Measurements from ENCODE around the gene CD79A.
"Not testable (repeated sequence)": the region's sequence is repeated elsewhere in the genome, so short reads cannot be mapped to it uniquely, and the experiment has no call there.

CD79A gene

DNA sequence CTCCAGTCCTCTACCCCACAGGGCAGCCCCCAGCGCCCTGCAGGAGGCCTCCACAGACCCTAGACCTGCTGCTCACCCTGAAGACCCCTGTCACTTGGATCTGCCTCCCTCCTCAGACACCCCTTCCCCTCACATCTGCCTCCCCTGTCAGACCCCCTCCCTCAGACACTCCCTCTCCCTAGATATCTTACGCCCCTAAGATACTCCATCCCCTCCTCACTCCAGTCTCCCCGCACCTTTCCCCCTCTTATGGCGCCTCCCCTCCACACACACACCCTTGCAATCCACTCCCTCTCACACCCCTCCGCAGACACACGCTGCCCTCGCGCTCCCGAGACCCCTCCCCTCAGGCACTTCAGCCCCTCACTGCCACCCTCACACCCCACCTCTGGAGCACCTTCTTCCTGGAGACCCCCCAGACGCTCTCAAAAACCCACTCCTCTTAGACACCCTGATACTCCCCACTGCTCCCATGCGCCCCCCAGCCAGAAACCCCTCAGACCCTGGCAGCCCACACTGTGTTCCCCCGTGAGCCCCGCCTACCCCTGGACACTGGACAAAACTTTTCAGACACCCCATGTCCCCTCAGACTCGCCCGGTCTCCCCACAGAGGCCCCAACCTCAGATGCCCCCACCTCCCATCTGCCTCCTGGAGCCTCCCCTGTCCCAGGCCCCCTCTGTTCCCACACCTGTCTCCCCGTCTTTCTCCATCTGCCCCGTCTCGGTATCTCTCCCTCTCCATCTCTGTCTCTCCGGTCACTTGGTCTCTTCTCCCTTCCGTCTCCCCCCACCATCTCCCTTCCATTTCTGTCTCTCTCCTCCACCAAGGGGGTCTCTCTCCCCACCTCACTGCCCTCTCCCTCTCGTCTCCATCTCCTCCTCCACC lies 36.7 kb downstream of the CD79A start:
- peaks cover 2% of the 10 kb centered on the region for H3K27me3 ChIP-seq (replicated peaks; ENCODE audit: control insufficient read depth, insufficient read depth, low read length)
- no peak for TF ChIP-seq CTCF (IDR thresholded peaks at IDR 0.05; ENCODE audit: insufficient read depth, low read length, poor library complexity, severe bottlenecking)
- no peak overlapping the region for H3K4me3 ChIP-seq (replicated peaks; ENCODE audit: low read depth, low read length)
- DNase-seq (ENCODE audit: extremely low read depth, insufficient read length): no peak
- no peaks in the 10 kb centered on the region for H3K36me3 ChIP-seq (ENCODE audit: control insufficient read depth, insufficient read depth, low read length)

- H3K27me3 ChIP-seq (replicated peaks; ENCODE audit: control insufficient read depth, insufficient read depth, low read length): not testable (repeated sequence)
Measured at GRCh38 chr19:41914424-41914834, 37.4 kb downstream of the CD79A start.

DNA sequence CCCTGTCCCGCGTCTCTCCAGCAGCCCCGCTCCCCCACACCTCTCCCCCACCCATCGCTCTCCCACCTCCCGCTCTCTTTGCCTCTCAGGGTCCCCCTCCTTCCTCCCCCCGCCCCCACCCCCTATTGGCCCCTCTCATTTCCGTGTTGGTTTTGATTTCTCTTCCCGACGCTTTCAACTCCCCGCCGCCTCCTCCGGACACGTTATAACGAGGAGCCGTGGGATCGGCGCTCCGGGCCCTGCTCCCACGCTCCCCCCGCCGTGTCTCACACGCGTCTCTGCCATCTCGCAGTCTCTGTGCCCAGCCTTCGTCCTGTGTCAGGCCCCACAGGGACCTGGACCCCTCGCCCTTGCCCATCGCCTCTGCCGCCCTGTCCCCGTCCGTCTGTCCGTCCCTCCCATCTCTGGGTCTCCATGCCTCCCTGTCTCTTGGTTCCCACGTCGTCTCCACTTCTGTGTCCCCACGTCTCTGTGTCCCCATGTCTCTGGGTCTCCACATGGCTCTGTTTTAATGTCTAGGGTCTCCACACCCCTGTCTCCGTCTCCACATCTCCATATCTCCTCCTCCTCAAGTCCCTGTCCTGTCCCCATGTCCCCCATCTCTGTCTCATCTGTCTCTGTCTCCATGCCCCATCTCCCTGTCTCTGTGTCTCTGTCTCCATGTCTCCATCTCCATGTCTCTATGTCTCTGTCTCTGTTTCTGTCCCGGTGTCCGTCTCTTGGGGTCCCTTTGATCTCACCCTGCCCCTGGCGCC lies 38.1 kb downstream of the CD79A start:
- H3K36me3 ChIP-seq (ENCODE audit: control insufficient read depth, insufficient read depth, low read length): no peaks in the 10 kb centered on the region
- peaks cover 2% of the 10 kb centered on the region for H3K27me3 ChIP-seq (replicated peaks; ENCODE audit: control insufficient read depth, insufficient read depth, low read length)
- TF ChIP-seq CTCF (IDR thresholded peaks at IDR 0.05; ENCODE audit: insufficient read depth, low read length, poor library complexity, severe bottlenecking): no peak
- no peak overlapping the region for H3K4me3 ChIP-seq (replicated peaks; ENCODE audit: low read depth, low read length)
- DNase-seq (ENCODE audit: extremely low read depth, insufficient read length): no peak

More at GRCh38 chr19:41914424-41914834, 37.4 kb downstream of the CD79A start:
- H3K36me3 ChIP-seq (ENCODE audit: control insufficient read depth, insufficient read depth, low read length); H3K4me3 ChIP-seq (replicated peaks; ENCODE audit: low read depth, low read length); DNase-seq (ENCODE audit: extremely low read depth, insufficient read length): not testable (repeated sequence)

DNA sequence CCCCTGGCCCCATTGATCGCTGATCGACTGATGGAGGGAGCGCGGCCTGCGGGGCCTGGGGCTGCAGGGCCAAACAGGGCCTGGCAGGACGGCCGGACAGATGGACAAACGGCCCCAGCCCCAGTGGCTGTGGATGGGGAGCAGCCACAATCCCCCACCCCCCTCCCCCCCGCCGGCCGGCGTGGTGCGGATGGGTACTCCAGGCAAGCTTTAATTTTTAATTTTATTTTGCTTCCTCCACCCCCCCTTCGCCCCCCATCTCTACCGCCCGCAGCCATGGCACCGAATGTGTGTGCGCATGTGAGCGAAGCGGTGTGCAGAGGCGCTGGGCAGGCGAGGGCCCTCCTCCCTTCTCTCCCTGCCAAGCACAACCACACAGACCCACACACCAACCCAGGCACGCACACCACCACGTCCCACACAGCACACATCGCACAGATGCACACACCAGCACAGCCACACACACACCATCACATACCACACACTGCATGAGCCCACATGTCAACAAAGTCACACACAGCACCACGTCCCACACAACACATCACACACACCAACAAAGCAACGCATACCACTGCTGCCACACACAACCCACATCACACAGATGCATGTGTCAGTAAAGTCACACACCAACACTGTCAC lies 38.8 kb downstream of the CD79A start:
- no peaks in the 10 kb centered on the region for H3K36me3 ChIP-seq (ENCODE audit: control insufficient read depth, insufficient read depth, low read length)
- H3K27me3 ChIP-seq (replicated peaks; ENCODE audit: control insufficient read depth, insufficient read depth, low read length): peaks cover 2% of the 10 kb centered on the region
- no peak for TF ChIP-seq CTCF (IDR thresholded peaks at IDR 0.05; ENCODE audit: insufficient read depth, low read length, poor library complexity, severe bottlenecking)
- no peak for DNase-seq (ENCODE audit: extremely low read depth, insufficient read length)
- H3K4me3 ChIP-seq (replicated peaks; ENCODE audit: low read depth, low read length): no peak overlapping the region

DNA sequence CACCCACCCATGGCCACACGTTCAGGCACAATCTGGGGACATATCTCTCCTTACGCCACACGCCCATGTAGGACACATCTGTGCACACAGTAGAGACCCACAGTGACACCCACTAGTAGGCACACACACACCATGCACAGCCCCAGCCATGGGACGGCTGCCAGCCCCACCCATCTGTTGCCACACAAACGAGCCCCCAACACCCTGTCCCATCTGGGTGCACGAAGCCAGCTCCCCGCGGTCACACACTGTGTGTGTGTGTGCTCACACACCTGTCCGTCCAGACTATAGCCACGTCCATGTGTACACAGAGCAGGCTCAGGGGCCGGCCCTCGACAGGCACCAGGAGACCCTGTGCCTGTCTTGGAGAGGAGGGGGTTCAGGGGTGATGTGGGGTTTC lies 40.6 kb downstream of the CD79A start:
- Histone ChIP-seq H3K4me3 (replicated peaks; ENCODE audit: low read depth, low read length) (no peak overlapping the region), H3K27me3 (replicated peaks; ENCODE audit: control insufficient read depth, insufficient read depth, low read length) (peaks cover 2% of the 10 kb centered on the region), H3K36me3 (ENCODE audit: control insufficient read depth, insufficient read depth, low read length) (no peaks in the 10 kb centered on the region)
- TF ChIP-seq CTCF (IDR thresholded peaks at IDR 0.05; ENCODE audit: insufficient read depth, low read length, poor library complexity, severe bottlenecking): no peak
- no peak for DNase-seq (ENCODE audit: extremely low read depth, insufficient read length)

DNA sequence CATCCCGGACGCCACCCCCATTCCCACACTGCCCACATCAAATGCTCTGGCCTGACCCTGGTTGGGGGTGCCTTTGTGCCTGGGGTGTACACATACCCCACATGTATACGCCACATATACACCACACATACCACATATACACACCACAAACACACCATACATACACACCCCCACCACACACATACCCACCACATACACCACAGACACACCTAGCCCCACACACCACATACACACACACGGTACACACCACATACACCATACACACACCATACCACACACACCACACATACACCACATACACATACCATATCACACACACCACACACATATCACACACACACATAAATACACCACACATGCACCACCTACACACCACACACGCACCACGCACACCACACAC lies 41.0 kb downstream of the CD79A start:
- DNase-seq (ENCODE audit: extremely low read depth, insufficient read length): no peak
- Histone ChIP-seq H3K4me3 (replicated peaks; ENCODE audit: low read depth, low read length) (no peak overlapping the region), H3K36me3 (ENCODE audit: control insufficient read depth, insufficient read depth, low read length) (no peaks in the 10 kb centered on the region), H3K27me3 (replicated peaks; ENCODE audit: control insufficient read depth, insufficient read depth, low read length) (peaks cover 2% of the 10 kb centered on the region)
- TF ChIP-seq CTCF (IDR thresholded peaks at IDR 0.05; ENCODE audit: insufficient read depth, low read length, poor library complexity, severe bottlenecking): no peak

Data from GM06990 (cell line).